DND-41 (cell line): Measurements from ENCODE around the gene MRPL44.

ENCODE experiments used
- EZH2 ChIP-seq: IDR thresholded peaks from 3 replicates; pipeline ENCODE4 v1.6.1; 2012; ENCODE audit warnings: borderline replicate concordance, low read depth, mild to moderate bottlenecking, moderate library complexity, low read length, inconsistent platforms; ENCODE audit not compliant: severe bottlenecking
- TF ChIP-seq, protein P1 (sequence below): IDR thresholded peaks from 2 replicates; pipeline ENCODE4 v1.5.1; 2012; ENCODE audit warnings: borderline replicate concordance, low read length, moderate library complexity, mild to moderate bottlenecking; ENCODE audit not compliant: poor library complexity, severe bottlenecking; ENCODE audit errors: extremely low read depth

DNA sequence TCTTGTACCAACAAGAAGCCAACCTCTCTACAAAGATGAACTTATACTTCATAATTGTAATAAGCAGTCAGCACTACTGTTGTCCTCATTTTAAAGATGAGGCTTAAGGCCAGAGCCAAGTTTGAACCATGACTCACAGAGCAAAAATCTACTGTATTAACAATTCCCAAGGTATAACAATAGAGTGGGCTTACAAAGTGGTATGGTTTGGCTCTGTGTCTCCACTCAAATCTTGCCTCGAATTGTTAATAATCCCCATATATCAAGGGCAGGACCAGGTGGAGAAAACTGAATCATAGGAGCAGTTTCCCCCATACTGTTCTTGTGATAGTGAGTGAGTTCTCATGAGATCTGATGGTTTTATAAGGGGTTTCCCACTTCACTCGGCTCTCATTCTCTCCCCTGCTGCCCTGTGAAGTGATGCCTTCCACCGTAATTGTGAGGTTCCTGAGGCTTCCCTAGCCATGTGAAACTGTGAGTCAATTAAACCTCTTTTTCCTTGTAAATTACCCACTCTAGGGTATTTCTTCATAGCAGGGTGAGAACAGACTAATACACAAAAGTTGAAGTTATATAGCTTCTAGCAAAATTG, 19.5 kb downstream of the MRPL44 start:
- TF ChIP-seq, protein P1, sequence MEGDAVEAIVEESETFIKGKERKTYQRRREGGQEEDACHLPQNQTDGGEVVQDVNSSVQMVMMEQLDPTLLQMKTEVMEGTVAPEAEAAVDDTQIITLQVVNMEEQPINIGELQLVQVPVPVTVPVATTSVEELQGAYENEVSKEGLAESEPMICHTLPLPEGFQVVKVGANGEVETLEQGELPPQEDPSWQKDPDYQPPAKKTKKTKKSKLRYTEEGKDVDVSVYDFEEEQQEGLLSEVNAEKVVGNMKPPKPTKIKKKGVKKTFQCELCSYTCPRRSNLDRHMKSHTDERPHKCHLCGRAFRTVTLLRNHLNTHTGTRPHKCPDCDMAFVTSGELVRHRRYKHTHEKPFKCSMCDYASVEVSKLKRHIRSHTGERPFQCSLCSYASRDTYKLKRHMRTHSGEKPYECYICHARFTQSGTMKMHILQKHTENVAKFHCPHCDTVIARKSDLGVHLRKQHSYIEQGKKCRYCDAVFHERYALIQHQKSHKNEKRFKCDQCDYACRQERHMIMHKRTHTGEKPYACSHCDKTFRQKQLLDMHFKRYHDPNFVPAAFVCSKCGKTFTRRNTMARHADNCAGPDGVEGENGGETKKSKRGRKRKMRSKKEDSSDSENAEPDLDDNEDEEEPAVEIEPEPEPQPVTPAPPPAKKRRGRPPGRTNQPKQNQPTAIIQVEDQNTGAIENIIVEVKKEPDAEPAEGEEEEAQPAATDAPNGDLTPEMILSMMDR: no peak
- no peak for TF ChIP-seq EZH2
